HepG2 (cell line): ENCODE results near the gene DHRS12. TPM values are rescaled to one million over a fixed set of nuclear protein-coding genes. Genes with fewer than 3 reads are reported as not detected.
A peak's percentile ranks its signal among the peaks of the same experiment; 100 is the strongest.

Experiments
- CREB1 ChIP-seq, 2 experiments: fragments of 450-650 bp in 1 of 2; IDR thresholded peaks; 2 replicates each; pipeline ENCODE4 v1.6.1; 2016 to 2017; ENCODE audit warnings: control low read depth in 1 of 2, mild to moderate bottlenecking in 1 of 2, missing compliant biosample characterization in 1 of 2, missing genetic modification characterization in 1 of 2
- HOMEZ ChIP-seq: IDR thresholded peaks from 2 replicates; pipeline ENCODE4 v1.6.1; 2016; ENCODE audit warnings: low read depth
- RERE ChIP-seq: IDR thresholded peaks from 2 replicates; pipeline ENCODE4 v1.6.1; 2016; ENCODE audit warnings: low read depth, missing genetic modification reagents, missing compliant biosample characterization
- polyA plus RNA-seq, 8 experiments: library from polyadenylated mRNA; depleted of rRNA in 3 of 8; stranded (reverse) in 7 of 8; unstranded in 1 of 8; fragments of >200 nt; fragmentation: Illumina TruSeq in 4 of 8; extraction: Trizol in 4 of 8; gene quantifications; 2 replicates each; pipeline versions ENCODE4 v1.2.1 to v1.2.3, GENCODE V29; 2011 to 2016; ENCODE audit warnings: low read depth in 4 of 8, missing spikeins in 1 of 8, mixed read lengths in 1 of 8; ENCODE audit not compliant: insufficient read depth in 1 of 8
- total RNA-seq, 5 experiments: library from RNA; depleted of rRNA; stranded (reverse); fragments of >200 nt; fragmentation: Illumina TruSeq; extraction: Trizol; gene quantifications; 2 replicates each; pipeline ENCODE4 v1.2.3, GENCODE V29; 2016; ENCODE audit warnings: low read depth in 1 of 5

The DHRS12 gene
- total and polyA plus RNA-seq, 2 of the 13 experiments (the other 11 are each of a cell fraction or from before 2014, with no cell fraction given), result 7.2 to 8.4 TPM

GRCh38 chr13:51747438-51748434 is 56.2 kb downstream of the DHRS12 start (continued):
- TF ChIP-seq CREB1 (IDR thresholded peaks at IDR 0.05), result no peak
- no peak for TF ChIP-seq CREB1 (CRISPR knock-in tag; IDR thresholded peaks at IDR 0.05)
- TF ChIP-seq HOMEZ (CRISPR knock-in tag), result peak; percentile 95
- no peak for TF ChIP-seq RERE (CRISPR knock-in tag)
